ENCODE measurements around the gene FRA10AC1.

Gene FRA10AC1

DNA sequence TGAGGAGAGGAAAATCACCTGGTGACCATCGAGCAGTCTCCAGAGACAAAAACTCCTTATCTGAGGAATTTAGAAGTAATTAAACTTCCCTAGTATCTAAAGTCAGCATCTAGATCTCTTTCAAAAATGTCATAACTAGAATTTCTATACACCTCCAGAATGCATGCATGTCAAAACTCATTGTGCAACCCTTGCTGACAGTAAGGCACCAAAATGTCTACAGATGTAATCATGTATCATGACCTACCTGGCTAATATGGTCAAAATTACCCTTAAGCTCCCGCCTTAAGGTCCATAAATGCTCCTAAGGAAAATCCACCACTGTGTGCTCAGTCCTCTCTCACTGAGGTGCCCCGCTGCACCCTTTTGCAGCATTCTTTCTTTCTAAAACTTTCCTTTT is 39.0 kb upstream of the FRA10AC1 start:
- TF ChIP-seq RAD21 (IDR thresholded peaks at IDR 0.05; ENCODE audit: low read depth): no peak
- TF ChIP-seq CEBPB (IDR thresholded peaks at IDR 0.05): no peak
- no peak for TF ChIP-seq TEAD4 (IDR thresholded peaks at IDR 0.05)
- TF ChIP-seq ZBTB7A (IDR thresholded peaks at IDR 0.05; ENCODE audit: low read depth): no peak
- TF ChIP-seq EGR1 (IDR thresholded peaks at IDR 0.05): no peak
- no peak for TF ChIP-seq EP300 (IDR thresholded peaks at IDR 0.05; ENCODE audit: borderline replicate concordance)
- no peak for TF ChIP-seq FOXM1 (IDR thresholded peaks at IDR 0.05; ENCODE audit: borderline replicate concordance, low read depth)
- TF ChIP-seq, protein P1, sequence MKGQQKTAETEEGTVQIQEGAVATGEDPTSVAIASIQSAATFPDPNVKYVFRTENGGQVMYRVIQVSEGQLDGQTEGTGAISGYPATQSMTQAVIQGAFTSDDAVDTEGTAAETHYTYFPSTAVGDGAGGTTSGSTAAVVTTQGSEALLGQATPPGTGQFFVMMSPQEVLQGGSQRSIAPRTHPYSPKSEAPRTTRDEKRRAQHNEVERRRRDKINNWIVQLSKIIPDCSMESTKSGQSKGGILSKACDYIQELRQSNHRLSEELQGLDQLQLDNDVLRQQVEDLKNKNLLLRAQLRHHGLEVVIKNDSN (IDR thresholded peaks at IDR 0.05): no peak
- no peak for TF ChIP-seq NFIC (IDR thresholded peaks at IDR 0.05)
- TF ChIP-seq, protein P2, sequence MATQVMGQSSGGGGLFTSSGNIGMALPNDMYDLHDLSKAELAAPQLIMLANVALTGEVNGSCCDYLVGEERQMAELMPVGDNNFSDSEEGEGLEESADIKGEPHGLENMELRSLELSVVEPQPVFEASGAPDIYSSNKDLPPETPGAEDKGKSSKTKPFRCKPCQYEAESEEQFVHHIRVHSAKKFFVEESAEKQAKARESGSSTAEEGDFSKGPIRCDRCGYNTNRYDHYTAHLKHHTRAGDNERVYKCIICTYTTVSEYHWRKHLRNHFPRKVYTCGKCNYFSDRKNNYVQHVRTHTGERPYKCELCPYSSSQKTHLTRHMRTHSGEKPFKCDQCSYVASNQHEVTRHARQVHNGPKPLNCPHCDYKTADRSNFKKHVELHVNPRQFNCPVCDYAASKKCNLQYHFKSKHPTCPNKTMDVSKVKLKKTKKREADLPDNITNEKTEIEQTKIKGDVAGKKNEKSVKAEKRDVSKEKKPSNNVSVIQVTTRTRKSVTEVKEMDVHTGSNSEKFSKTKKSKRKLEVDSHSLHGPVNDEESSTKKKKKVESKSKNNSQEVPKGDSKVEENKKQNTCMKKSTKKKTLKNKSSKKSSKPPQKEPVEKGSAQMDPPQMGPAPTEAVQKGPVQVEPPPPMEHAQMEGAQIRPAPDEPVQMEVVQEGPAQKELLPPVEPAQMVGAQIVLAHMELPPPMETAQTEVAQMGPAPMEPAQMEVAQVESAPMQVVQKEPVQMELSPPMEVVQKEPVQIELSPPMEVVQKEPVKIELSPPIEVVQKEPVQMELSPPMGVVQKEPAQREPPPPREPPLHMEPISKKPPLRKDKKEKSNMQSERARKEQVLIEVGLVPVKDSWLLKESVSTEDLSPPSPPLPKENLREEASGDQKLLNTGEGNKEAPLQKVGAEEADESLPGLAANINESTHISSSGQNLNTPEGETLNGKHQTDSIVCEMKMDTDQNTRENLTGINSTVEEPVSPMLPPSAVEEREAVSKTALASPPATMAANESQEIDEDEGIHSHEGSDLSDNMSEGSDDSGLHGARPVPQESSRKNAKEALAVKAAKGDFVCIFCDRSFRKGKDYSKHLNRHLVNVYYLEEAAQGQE (IDR thresholded peaks at IDR 0.05; ENCODE audit: low read depth): no peak

DNA sequence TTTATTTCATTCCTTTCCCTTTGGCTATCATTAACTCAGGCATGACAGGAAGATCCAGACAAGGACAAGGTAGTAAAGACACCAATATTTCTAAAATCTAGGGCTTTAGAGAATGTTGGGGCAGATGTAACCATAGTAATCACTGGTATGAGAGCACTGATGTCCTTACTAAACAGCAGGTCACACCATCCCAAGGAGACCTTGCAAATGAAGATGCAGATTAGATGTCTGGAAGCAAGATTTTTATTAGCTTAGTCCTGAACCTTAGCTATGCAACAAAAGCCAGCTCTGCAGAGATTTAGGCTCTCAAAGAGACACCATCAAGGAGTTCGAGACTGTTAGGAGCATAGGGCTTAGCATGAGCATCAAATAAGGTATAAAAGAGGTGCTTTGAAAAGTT is 23.6 kb upstream of the FRA10AC1 start:
- TF ChIP-seq, protein P2 (IDR thresholded peaks at IDR 0.05; ENCODE audit: low read depth): no peak
- TF ChIP-seq YY1 (IDR thresholded peaks at IDR 0.05; ENCODE audit: low read depth): no peak
- TF ChIP-seq EGR1 (IDR thresholded peaks at IDR 0.05): no peak
- no peak for TF ChIP-seq CREB1 (IDR thresholded peaks at IDR 0.05; ENCODE audit: low read depth)
- TF ChIP-seq, protein P3, sequence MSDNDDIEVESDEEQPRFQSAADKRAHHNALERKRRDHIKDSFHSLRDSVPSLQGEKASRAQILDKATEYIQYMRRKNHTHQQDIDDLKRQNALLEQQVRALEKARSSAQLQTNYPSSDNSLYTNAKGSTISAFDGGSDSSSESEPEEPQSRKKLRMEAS (IDR thresholded peaks at IDR 0.05): no peak
- no peak for TF ChIP-seq TCF12 (IDR thresholded peaks at IDR 0.05; ENCODE audit: low read depth)
- no peak for TF ChIP-seq FOXM1 (IDR thresholded peaks at IDR 0.05; ENCODE audit: borderline replicate concordance, low read depth)
- no peak for TF ChIP-seq ZBTB7A (IDR thresholded peaks at IDR 0.05; ENCODE audit: low read depth)
- TF ChIP-seq, protein P1 (IDR thresholded peaks at IDR 0.05): no peak
- no peak for TF ChIP-seq RAD21 (IDR thresholded peaks at IDR 0.05; ENCODE audit: low read depth)
- TF ChIP-seq CEBPB (IDR thresholded peaks at IDR 0.05): no peak
- no peak for TF ChIP-seq EP300 (IDR thresholded peaks at IDR 0.05; ENCODE audit: borderline replicate concordance)
- TF ChIP-seq TAF1 (IDR thresholded peaks at IDR 0.05; ENCODE audit: low read depth): no peak
- no peak for TF ChIP-seq TEAD4 (IDR thresholded peaks at IDR 0.05)
- TF ChIP-seq NFIC (IDR thresholded peaks at IDR 0.05): no peak

DNA sequence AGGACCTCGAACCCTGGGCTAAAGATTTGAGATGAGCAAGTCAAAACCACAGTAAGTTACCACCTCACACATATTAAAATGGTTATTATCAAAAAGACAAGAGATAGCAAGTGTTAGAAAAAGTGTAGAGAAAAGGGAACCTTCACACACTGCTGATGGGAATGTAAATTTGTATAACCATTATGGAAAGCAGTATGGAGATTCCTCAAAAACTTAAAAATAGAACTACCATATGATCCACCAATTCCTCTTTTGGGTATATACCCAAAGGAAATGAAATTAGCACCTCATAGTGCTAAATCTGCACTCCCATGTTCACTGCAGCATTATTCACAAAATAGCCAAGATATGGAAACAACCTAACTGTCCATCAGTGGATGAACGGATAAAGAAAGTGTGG is 20.8 kb upstream of the FRA10AC1 start:
- TF ChIP-seq ZBTB7A (IDR thresholded peaks at IDR 0.05; ENCODE audit: low read depth) (no peak), CEBPB (IDR thresholded peaks at IDR 0.05) (no peak), YY1 (IDR thresholded peaks at IDR 0.05; ENCODE audit: low read depth) (no peak)

DNA sequence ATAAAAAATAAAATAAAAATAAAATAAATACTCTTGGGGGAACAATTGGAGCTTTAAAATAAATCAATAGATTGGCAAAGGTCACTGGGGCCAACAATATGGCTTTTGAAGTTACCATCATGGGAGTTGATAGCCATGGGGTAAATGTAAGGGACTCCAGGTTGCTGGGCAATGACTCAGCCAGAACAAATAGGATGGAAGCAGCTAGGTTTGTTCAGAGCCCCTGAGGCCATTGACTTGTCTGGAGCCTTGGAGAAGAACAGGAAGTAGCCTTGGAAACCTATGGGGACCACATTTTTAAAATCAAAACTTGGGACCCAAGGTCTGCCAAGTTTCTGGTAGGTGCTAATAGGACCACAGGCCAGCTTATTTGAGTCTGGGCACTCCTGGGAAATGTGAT is 20.2 kb upstream of the FRA10AC1 start:
- TF ChIP-seq YY1 (IDR thresholded peaks at IDR 0.05; ENCODE audit: low read depth): no peak
- TF ChIP-seq, protein P1 (IDR thresholded peaks at IDR 0.05): no peak
- TF ChIP-seq TEAD4 (IDR thresholded peaks at IDR 0.05): no peak

DNA sequence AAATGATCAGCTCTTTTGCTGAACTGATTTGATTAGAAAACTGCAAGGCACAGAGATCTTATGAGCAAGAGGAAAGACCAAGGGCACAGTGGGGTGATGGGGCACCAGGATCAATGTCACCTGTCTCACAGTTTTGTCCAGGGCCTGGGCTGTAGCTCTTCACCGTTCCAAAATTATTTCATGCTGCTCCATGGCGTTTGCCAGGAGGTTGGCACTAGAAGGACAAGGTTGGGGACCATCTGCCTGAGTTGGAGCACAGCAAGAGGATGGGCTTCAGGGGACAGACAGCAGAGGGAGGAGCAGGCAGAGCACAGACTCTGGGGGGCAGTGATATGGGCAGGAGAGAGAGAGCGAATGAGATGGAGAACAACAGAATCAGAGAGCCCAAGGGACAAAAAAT is 17.5 kb upstream of the FRA10AC1 start:
- TF ChIP-seq FOXM1 (IDR thresholded peaks at IDR 0.05; ENCODE audit: borderline replicate concordance, low read depth) (no peak), TAF1 (IDR thresholded peaks at IDR 0.05; ENCODE audit: low read depth) (no peak), ZBTB7A (IDR thresholded peaks at IDR 0.05; ENCODE audit: low read depth) (no peak), EP300 (IDR thresholded peaks at IDR 0.05; ENCODE audit: borderline replicate concordance) (no peak), CREB1 (IDR thresholded peaks at IDR 0.05; ENCODE audit: low read depth) (no peak), TEAD4 (IDR thresholded peaks at IDR 0.05) (no peak), NFIC (IDR thresholded peaks at IDR 0.05) (no peak), CEBPB (IDR thresholded peaks at IDR 0.05) (no peak), YY1 (IDR thresholded peaks at IDR 0.05; ENCODE audit: low read depth) (no peak), EGR1 (IDR thresholded peaks at IDR 0.05) (no peak), RAD21 (IDR thresholded peaks at IDR 0.05; ENCODE audit: low read depth) (no peak), TCF12 (IDR thresholded peaks at IDR 0.05; ENCODE audit: low read depth) (no peak)
- TF ChIP-seq, protein P2 (IDR thresholded peaks at IDR 0.05; ENCODE audit: low read depth): no peak
- TF ChIP-seq, protein P1 (IDR thresholded peaks at IDR 0.05): no peak
- TF ChIP-seq, protein P3 (IDR thresholded peaks at IDR 0.05): no peak

Measured in Ishikawa (cell line).